ENCODE data around the gene KLHL7.

- TF ChIP-seq CTCF (IDR thresholded peaks at IDR 0.05; ENCODE audit: extremely low read depth in 1 of 2, insufficient read depth in 1 of 2, low read depth in 1 of 2, low read length in 2 of 2) (no peak), EZH2 (IDR thresholded peaks at IDR 0.05; ENCODE audit: borderline replicate concordance, low read depth, low read length, severe bottlenecking) (no peak), POLR2A (IDR thresholded peaks at IDR 0.05; ENCODE audit: low read depth, low read length) (no peak), MAX (IDR thresholded peaks at IDR 0.05; ENCODE audit: insufficient read depth, insufficient read length) (no peak), POLR2AphosphoS5 (IDR thresholded peaks at IDR 0.05; ENCODE audit: insufficient read depth, low read depth, low read length) (no peak), JUN (IDR thresholded peaks at IDR 0.05; ENCODE audit: borderline replicate concordance, insufficient read depth, insufficient read length, low read depth) (no peak), FOS (IDR thresholded peaks at IDR 0.05; ENCODE audit: borderline replicate concordance, insufficient read depth, low read length) (no peak), MYC (IDR thresholded peaks at IDR 0.05; ENCODE audit: low read depth, low read length) (no peak)
Measured at GRCh38 chr7:23135755-23136154, 30.2 kb downstream of the KLHL7 start.
